ENCODE data around the gene CEP112.
"Not testable (repeated sequence)": the region's sequence is repeated elsewhere in the genome, so short reads cannot be mapped to it uniquely, and the experiment has no call there.

DNA sequence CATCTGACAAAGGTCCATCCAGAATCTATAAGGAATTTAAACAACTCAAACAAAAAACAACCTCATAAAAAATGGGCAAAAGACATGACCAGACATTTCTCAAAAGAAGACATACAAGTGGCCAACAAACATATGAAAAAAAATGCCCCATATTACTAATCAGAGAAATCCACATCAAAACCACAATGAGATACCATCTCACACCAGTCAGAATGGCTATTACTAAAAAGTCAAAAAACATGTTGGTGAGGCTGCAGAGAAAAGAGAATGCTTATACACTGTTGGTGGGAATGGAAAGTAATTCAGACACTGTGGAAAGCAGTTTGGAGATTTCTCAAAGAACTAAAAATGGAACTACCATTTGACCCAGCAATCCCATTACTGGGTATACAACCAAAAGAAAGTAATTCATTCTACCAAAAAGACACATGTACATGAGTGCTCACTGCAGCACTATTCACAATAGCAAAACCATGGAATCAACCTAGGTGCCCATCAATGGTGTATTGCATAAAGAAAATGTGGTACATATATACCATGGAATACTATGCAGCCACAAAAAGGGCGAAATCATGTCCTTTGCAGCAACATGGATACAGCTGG, 409.7 kb downstream of the CEP112 start:
- TF ChIP-seq, protein P1, sequence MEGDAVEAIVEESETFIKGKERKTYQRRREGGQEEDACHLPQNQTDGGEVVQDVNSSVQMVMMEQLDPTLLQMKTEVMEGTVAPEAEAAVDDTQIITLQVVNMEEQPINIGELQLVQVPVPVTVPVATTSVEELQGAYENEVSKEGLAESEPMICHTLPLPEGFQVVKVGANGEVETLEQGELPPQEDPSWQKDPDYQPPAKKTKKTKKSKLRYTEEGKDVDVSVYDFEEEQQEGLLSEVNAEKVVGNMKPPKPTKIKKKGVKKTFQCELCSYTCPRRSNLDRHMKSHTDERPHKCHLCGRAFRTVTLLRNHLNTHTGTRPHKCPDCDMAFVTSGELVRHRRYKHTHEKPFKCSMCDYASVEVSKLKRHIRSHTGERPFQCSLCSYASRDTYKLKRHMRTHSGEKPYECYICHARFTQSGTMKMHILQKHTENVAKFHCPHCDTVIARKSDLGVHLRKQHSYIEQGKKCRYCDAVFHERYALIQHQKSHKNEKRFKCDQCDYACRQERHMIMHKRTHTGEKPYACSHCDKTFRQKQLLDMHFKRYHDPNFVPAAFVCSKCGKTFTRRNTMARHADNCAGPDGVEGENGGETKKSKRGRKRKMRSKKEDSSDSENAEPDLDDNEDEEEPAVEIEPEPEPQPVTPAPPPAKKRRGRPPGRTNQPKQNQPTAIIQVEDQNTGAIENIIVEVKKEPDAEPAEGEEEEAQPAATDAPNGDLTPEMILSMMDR (IDR thresholded peaks at IDR 0.05; ENCODE audit: extremely low read depth in 1 of 2, insufficient read depth in 1 of 2, low read depth in 1 of 2, low read length in 2 of 2): not testable (repeated sequence)
- not testable (repeated sequence) for TF ChIP-seq POLR2AphosphoS5 (IDR thresholded peaks at IDR 0.05; ENCODE audit: insufficient read depth, low read depth, low read length)

Data from endothelial cell of umbilical vein (primary cell).